ENCODE measurements around the gene NPR3.

The NPR3 gene

GRCh38 chr5:32726086-32726557 lies 15.0 kb downstream of the NPR3 start:
- no peaks in the 10 kb centered on the region for H3K36me3 ChIP-seq (ENCODE audit: insufficient read depth)
- no peak overlapping the region for H2AFZ ChIP-seq (ENCODE audit: low read depth)
- no peaks in the 10 kb centered on the region for H3K27me3 ChIP-seq (ENCODE audit: insufficient read depth, low read depth)
- no peak for TF ChIP-seq CTCF (conservative IDR thresholded peaks at IDR 0.05; ENCODE audit: low read depth, low read length)
- no peak overlapping the region for H3K27ac ChIP-seq
- no peaks in the 10 kb centered on the region for H3K4me1 ChIP-seq (ENCODE audit: low read depth, poor library complexity, severe bottlenecking)
- H3K4me3 ChIP-seq (IDR thresholded peaks at IDR 0.05; ENCODE audit: insufficient read depth, low read depth, low read length) = no peak overlapping the region
- H3K9ac ChIP-seq = no peak overlapping the region
- H4K20me1 ChIP-seq (ENCODE audit: insufficient read depth) = no peaks in the 10 kb centered on the region
- H3K4me2 ChIP-seq = no peak overlapping the region
- no peaks in the 10 kb centered on the region for H3K79me2 ChIP-seq (ENCODE audit: insufficient read depth, low read depth)

DNA sequence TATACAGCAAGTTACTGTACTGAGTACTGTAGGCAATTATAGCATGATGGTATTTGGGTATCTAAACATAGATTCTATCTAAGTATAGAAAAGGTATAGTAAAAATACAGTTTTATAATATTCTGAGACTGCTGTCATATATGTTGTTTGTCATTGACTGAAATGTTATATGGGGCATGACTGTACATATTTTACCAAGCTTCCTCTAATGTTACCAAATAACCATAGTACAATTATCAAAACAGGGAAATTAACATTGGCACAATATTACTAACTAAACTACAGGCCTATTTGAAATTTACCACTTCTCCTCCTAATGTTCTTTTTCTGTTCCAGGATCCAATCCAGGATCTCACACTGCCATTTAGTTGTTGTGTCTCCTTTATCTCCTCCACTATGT lies 18.5 kb downstream of the NPR3 start:
- TF ChIP-seq CTCF (conservative IDR thresholded peaks at IDR 0.05; ENCODE audit: low read depth, low read length) = no peak
- no peaks in the 10 kb centered on the region for H3K36me3 ChIP-seq (ENCODE audit: insufficient read depth)

GRCh38 chr5:32733590-32734340 lies 22.6 kb downstream of the NPR3 start:
- no peaks in the 10 kb centered on the region for H3K36me3 ChIP-seq (ENCODE audit: insufficient read depth)
- no peak overlapping the region for H3K4me3 ChIP-seq (IDR thresholded peaks at IDR 0.05; ENCODE audit: insufficient read depth, low read depth, low read length)
- H3K27me3 ChIP-seq (ENCODE audit: insufficient read depth, low read depth) = no peaks in the 10 kb centered on the region
- no peaks in the 10 kb centered on the region for H4K20me1 ChIP-seq (ENCODE audit: insufficient read depth)
- H3K4me2 ChIP-seq = no peak overlapping the region
- H3K27ac ChIP-seq = no peak overlapping the region
- H2AFZ ChIP-seq (ENCODE audit: low read depth) = no peak overlapping the region
- H3K79me2 ChIP-seq (ENCODE audit: insufficient read depth, low read depth) = no peaks in the 10 kb centered on the region
- no peak overlapping the region for H3K9ac ChIP-seq
- TF ChIP-seq CTCF (conservative IDR thresholded peaks at IDR 0.05; ENCODE audit: low read depth, low read length) = no peak
- H3K4me1 ChIP-seq (ENCODE audit: low read depth, poor library complexity, severe bottlenecking) = no peaks in the 10 kb centered on the region

More for the DNA sequence above, 18.5 kb downstream of the NPR3 start:
- Histone ChIP-seq H3K27me3 (ENCODE audit: insufficient read depth, low read depth) (no peaks in the 10 kb centered on the region), H3K4me2 (no peak overlapping the region), H3K4me3 (IDR thresholded peaks at IDR 0.05; ENCODE audit: insufficient read depth, low read depth, low read length) (no peak overlapping the region), H3K79me2 (ENCODE audit: insufficient read depth, low read depth) (no peaks in the 10 kb centered on the region), H3K9ac (no peak overlapping the region), H3K27ac (no peak overlapping the region), H4K20me1 (ENCODE audit: insufficient read depth) (no peaks in the 10 kb centered on the region), H3K4me1 (ENCODE audit: low read depth, poor library complexity, severe bottlenecking) (no peaks in the 10 kb centered on the region), H2AFZ (ENCODE audit: low read depth) (no peak overlapping the region)

DNA sequence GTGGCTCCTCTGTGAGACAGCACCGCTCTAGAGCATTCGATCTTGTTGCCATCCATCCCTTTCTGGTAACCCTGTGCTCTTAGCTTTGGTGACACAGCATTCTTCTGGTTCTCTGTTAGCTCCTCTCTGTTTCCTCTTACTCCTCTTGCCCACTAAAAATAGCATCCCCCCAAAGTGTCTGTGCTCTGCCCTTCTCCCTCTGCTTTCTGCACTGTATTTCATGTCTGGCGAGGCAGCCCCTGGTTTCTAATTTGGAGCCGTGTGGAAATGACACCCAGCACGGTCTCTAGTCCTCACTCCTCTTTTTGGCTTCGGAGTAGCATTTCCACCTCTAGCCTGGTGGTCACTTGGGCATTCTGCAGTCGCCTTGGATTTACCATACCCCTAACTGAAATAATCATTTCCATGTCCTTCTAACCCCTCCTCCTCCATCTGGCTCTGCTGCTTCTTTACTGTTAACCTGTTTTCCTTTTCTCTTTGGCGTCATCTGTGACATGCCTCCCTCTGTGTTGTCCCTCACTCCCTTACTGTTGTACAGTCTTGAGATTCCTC lies 23.8 kb downstream of the NPR3 start:
- Histone ChIP-seq H3K9ac (no peak overlapping the region), H3K79me2 (ENCODE audit: insufficient read depth, low read depth) (no peaks in the 10 kb centered on the region), H3K27me3 (ENCODE audit: insufficient read depth, low read depth) (no peaks in the 10 kb centered on the region), H3K27ac (no peak overlapping the region), H3K4me1 (ENCODE audit: low read depth, poor library complexity, severe bottlenecking) (no peaks in the 10 kb centered on the region), H3K36me3 (ENCODE audit: insufficient read depth) (no peaks in the 10 kb centered on the region), H3K4me2 (no peak overlapping the region), H4K20me1 (ENCODE audit: insufficient read depth) (no peaks in the 10 kb centered on the region), H3K4me3 (IDR thresholded peaks at IDR 0.05; ENCODE audit: insufficient read depth, low read depth, low read length) (no peak overlapping the region), H2AFZ (ENCODE audit: low read depth) (no peak overlapping the region)
- TF ChIP-seq CTCF (conservative IDR thresholded peaks at IDR 0.05; ENCODE audit: low read depth, low read length) = no peak

All from KMS-11 (cell line).